SK-N-SH treated with all-trans-retinoic acid at 6 μM for 48 hours (cell line): ENCODE measurements around the gene GPR26.

Experiments
- ATAC-seq: fragments of 200-7000 bp; cut with Tn5 transposase; 3 replicates; pipeline ENCODE4 v1.9.1; 2020; ENCODE audit warnings: mild to moderate bottlenecking, moderate library complexity
- ARNTL ChIP-seq: fragments of 450-650 bp; formaldehyde crosslinking; IDR thresholded peaks from 2 replicates; pipeline ENCODE4 v1.5.0; 2020; ENCODE audit warnings: low read depth, mild to moderate bottlenecking, moderate library complexity, borderline replicate concordance
- BACH2 ChIP-seq: fragments of 250-450 bp; sonication (Bioruptor Pico); IDR thresholded peaks from 2 replicates; pipeline ENCODE4 v1.9.0; 2021; ENCODE audit warnings: mild to moderate bottlenecking, borderline replicate concordance
- CSDC2 ChIP-seq: fragments of 250-450 bp; sonication (Bioruptor Pico); IDR thresholded peaks from 2 replicates; pipeline ENCODE4 v1.5.0; 2020; ENCODE audit warnings: mild to moderate bottlenecking, moderate library complexity
- ESRRG ChIP-seq: fragments of 250-450 bp; sonication (Bioruptor Pico); IDR thresholded peaks from 2 replicates; pipeline ENCODE4 v1.6.1; 2021; ENCODE audit warnings: mild to moderate bottlenecking
- GLIS3 ChIP-seq: fragments of 250-450 bp; sonication (Bioruptor Pico); IDR thresholded peaks from 2 replicates; pipeline ENCODE4 v1.5.0; 2020; ENCODE audit warnings: mild to moderate bottlenecking, moderate library complexity
- ISL1 ChIP-seq: fragments of 250-450 bp; sonication (Bioruptor Pico); IDR thresholded peaks from 2 replicates; pipeline ENCODE4 v2.1.2; 2022; ENCODE audit warnings: mild to moderate bottlenecking, moderate library complexity
- OSR1 ChIP-seq: fragments of 250-450 bp; sonication (Bioruptor Pico); IDR thresholded peaks from 2 replicates; pipeline ENCODE4 v1.8.0; 2022; ENCODE audit warnings: moderate library complexity, mild to moderate bottlenecking, inconsistent platforms
- PPARA ChIP-seq: fragments of 250-450 bp; sonication (Bioruptor Pico); IDR thresholded peaks from 2 replicates; pipeline ENCODE4 v1.5.0; 2020; ENCODE audit warnings: mild to moderate bottlenecking, borderline replicate concordance
- RARB ChIP-seq: fragments of 250-450 bp; sonication (Bioruptor Pico); IDR thresholded peaks from 2 replicates; pipeline ENCODE4 v1.8.0; 2021; ENCODE audit warnings: mild to moderate bottlenecking, moderate library complexity
- SNAI2 ChIP-seq: fragments of 250-450 bp; sonication (Bioruptor Pico); IDR thresholded peaks from 2 replicates; pipeline ENCODE4 v1.5.0; 2020; ENCODE audit warnings: mild to moderate bottlenecking, moderate library complexity
- TCF4 ChIP-seq: fragments of 250-450 bp; sonication (Bioruptor Pico); IDR thresholded peaks from 2 replicates; pipeline ENCODE4 v1.8.0; 2021; ENCODE audit warnings: mild to moderate bottlenecking, moderate library complexity, borderline replicate concordance
- TOX ChIP-seq: fragments of 250-450 bp; sonication (Bioruptor Pico); IDR thresholded peaks from 2 replicates; pipeline ENCODE4 v1.8.0; 2021; ENCODE audit warnings: mild to moderate bottlenecking, moderate library complexity, borderline replicate concordance
- ZC3H10 ChIP-seq: fragments of 250-450 bp; sonication (Bioruptor Pico); IDR thresholded peaks from 2 replicates; pipeline ENCODE4 v1.5.1; 2021; ENCODE audit warnings: mild to moderate bottlenecking, moderate library complexity
- ZFP3 ChIP-seq: fragments of 250-450 bp; sonication (Bioruptor Pico); IDR thresholded peaks from 2 replicates; pipeline ENCODE4 v1.5.0; 2020; ENCODE audit warnings: mild to moderate bottlenecking, moderate library complexity
- ZFP30 ChIP-seq: fragments of 450-650 bp; formaldehyde crosslinking; IDR thresholded peaks from 2 replicates; pipeline ENCODE4 v1.5.0; 2022; ENCODE audit warnings: mild to moderate bottlenecking, moderate library complexity
- ZNF565 ChIP-seq: fragments of 450-650 bp; formaldehyde crosslinking; conservative IDR thresholded peaks from 2 replicates; pipeline ENCODE4 v1.5.0; 2020; ENCODE audit warnings: low read depth, mild to moderate bottlenecking, moderate library complexity
- ZNF70 ChIP-seq: fragments of 450-650 bp; formaldehyde crosslinking; IDR thresholded peaks from 2 replicates; pipeline ENCODE4 v1.5.0; 2020; ENCODE audit warnings: mild to moderate bottlenecking, moderate library complexity
- ZNF8 ChIP-seq: fragments of 450-650 bp; formaldehyde crosslinking; IDR thresholded peaks from 2 replicates; pipeline ENCODE4 v1.5.0; 2020; ENCODE audit warnings: mild to moderate bottlenecking, moderate library complexity
- TF ChIP-seq, protein P1 (sequence below): fragments of 250-450 bp; sonication (Bioruptor Pico); IDR thresholded peaks from 2 replicates; pipeline ENCODE4 v1.8.0; 2021; ENCODE audit warnings: low read depth, mild to moderate bottlenecking, moderate library complexity, borderline replicate concordance
- TF ChIP-seq, protein P2 (sequence below): fragments of 250-450 bp; sonication (Bioruptor Pico); IDR thresholded peaks from 2 replicates; pipeline ENCODE4 v1.8.0; 2020; ENCODE audit warnings: mild to moderate bottlenecking, moderate library complexity, borderline replicate concordance
- TF ChIP-seq, protein P3 (sequence below): fragments of 250-450 bp; sonication (Bioruptor Pico); IDR thresholded peaks from 2 replicates; pipeline ENCODE4 v1.5.1; 2021; ENCODE audit warnings: mild to moderate bottlenecking, moderate library complexity
- TF ChIP-seq, protein P4 (sequence below): fragments of 250-450 bp; sonication (Bioruptor Pico); IDR thresholded peaks from 2 replicates; pipeline ENCODE4 v1.5.0; 2020; ENCODE audit warnings: mild to moderate bottlenecking, moderate library complexity
- TF ChIP-seq, protein P5 (sequence below): fragments of 250-450 bp; sonication (Bioruptor Pico); IDR thresholded peaks from 2 replicates; pipeline ENCODE4 v1.5.1; 2020; ENCODE audit warnings: low read depth, mild to moderate bottlenecking, moderate library complexity

GPR26 gene

DNA sequence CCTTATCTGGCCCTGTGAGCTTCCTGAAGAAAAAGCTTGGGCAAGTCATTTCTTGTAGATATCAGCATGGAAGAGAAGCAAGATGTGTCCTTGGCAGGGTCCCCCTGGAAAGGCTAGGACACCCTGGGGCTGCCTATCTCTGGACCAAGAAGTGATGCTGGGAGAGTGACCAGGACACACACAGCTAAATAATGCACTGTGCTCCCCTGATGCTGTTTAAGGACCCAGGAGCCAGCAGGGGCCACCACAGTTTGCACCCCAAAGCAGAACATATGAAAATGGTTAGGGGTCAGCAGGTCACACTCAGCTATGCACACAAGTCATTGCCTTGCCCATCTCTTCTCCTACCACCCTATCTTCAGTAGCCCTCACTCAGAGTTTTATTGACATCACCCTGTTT is 47.9 kb upstream of the GPR26 start (continued):
- TF ChIP-seq ARNTL (CRISPR knock-in tag) (no peak), ZNF565 (CRISPR knock-in tag) (no peak), RARB (CRISPR knock-in tag) (no peak), ESRRG (CRISPR knock-in tag) (no peak), ZC3H10 (CRISPR knock-in tag) (no peak)
- TF ChIP-seq, all 23 proteins: peak for 0

DNA sequence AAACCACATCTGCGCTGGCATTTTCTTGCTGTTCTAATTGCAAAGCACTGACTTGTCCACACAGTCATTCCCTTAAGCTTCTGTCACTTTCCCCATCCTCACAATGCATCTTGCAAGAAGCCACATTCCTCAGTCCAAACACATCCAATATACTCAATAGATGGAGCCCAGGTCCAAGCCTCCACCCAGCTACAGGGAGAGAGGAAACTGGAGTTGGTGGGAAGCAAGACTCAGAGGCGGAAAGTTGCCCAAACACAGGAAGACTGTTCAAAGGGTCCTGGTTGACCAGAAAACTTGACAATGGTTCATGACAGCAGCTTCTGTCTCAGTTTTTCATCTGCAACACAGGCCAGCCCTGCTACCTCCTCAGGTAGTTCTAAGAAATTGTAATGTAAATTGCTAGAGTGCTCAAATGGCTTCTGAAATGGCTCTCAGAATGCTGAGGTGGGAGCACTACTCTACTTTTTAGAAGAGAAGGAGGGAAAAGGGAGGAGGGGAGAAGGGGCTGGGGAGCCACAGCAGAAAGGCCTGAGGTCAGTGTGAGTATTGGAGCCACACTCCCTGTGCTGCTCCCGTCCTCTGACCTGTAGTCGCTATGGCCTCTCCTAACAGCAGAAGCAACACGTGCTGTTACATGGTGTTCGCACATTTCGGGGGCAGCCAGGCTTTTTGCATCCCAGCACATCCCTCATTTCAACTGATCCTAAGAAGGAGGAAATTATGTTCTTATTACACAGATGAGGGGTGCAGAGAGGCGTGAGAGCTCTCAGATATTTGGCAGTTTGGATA is 46.9 kb upstream of the GPR26 start:
- no peak for TF ChIP-seq ZNF8 (CRISPR knock-in tag)
- TF ChIP-seq ZC3H10 (CRISPR knock-in tag): no peak
- TF ChIP-seq, protein P1, sequence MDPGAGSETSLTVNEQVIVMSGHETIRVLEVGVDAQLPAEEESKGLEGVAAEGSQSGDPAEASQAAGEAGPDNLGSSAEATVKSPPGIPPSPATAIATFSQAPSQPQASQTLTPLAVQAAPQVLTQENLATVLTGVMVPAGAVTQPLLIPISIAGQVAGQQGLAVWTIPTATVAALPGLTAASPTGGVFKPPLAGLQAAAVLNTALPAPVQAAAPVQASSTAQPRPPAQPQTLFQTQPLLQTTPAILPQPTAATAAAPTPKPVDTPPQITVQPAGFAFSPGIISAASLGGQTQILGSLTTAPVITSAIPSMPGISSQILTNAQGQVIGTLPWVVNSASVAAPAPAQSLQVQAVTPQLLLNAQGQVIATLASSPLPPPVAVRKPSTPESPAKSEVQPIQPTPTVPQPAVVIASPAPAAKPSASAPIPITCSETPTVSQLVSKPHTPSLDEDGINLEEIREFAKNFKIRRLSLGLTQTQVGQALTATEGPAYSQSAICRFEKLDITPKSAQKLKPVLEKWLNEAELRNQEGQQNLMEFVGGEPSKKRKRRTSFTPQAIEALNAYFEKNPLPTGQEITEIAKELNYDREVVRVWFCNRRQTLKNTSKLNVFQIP (CRISPR knock-in tag): no peak
- TF ChIP-seq ARNTL (CRISPR knock-in tag): no peak
- TF ChIP-seq, all 23 proteins: peak for 0
- ATAC-seq: no peak

DNA sequence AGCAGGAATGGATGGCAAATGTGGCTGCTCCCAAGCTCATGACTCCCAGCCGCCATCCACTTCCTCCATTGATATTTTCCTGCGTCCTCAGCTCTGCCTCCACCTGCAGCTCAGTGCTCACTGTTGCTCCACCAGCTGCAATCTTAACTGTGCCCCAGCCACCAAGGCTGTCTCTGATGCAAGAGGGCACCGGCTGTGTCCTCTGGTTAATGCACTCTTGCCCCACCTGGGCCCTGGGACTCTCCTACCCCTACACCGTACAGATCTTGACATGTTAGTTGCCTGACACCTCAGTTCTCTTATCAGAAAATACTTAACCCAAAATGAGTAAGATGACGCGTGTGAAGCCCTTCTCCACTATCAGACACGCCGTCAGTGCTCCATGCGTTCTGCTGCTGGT is 45.5 kb upstream of the GPR26 start:
- ATAC-seq: no peak
- TF ChIP-seq TOX (no peak), ESRRG (CRISPR knock-in tag) (no peak), ZNF565 (CRISPR knock-in tag) (no peak), ZNF8 (CRISPR knock-in tag) (no peak), PPARA (CRISPR knock-in tag) (no peak), ISL1 (CRISPR knock-in tag) (no peak), TCF4 (CRISPR knock-in tag) (no peak), ZFP3 (no peak), CSDC2 (CRISPR knock-in tag) (no peak), RARB (CRISPR knock-in tag) (no peak), ZNF70 (no peak), OSR1 (CRISPR knock-in tag) (no peak), SNAI2 (CRISPR knock-in tag) (no peak), BACH2 (CRISPR knock-in tag) (no peak)
- TF ChIP-seq, protein P1 (CRISPR knock-in tag): no peak
- TF ChIP-seq, protein P2, sequence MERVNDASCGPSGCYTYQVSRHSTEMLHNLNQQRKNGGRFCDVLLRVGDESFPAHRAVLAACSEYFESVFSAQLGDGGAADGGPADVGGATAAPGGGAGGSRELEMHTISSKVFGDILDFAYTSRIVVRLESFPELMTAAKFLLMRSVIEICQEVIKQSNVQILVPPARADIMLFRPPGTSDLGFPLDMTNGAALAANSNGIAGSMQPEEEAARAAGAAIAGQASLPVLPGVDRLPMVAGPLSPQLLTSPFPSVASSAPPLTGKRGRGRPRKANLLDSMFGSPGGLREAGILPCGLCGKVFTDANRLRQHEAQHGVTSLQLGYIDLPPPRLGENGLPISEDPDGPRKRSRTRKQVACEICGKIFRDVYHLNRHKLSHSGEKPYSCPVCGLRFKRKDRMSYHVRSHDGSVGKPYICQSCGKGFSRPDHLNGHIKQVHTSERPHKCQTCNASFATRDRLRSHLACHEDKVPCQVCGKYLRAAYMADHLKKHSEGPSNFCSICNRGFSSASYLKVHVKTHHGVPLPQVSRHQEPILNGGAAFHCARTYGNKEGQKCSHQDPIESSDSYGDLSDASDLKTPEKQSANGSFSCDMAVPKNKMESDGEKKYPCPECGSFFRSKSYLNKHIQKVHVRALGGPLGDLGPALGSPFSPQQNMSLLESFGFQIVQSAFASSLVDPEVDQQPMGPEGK (CRISPR knock-in tag): no peak
- TF ChIP-seq, protein P3, sequence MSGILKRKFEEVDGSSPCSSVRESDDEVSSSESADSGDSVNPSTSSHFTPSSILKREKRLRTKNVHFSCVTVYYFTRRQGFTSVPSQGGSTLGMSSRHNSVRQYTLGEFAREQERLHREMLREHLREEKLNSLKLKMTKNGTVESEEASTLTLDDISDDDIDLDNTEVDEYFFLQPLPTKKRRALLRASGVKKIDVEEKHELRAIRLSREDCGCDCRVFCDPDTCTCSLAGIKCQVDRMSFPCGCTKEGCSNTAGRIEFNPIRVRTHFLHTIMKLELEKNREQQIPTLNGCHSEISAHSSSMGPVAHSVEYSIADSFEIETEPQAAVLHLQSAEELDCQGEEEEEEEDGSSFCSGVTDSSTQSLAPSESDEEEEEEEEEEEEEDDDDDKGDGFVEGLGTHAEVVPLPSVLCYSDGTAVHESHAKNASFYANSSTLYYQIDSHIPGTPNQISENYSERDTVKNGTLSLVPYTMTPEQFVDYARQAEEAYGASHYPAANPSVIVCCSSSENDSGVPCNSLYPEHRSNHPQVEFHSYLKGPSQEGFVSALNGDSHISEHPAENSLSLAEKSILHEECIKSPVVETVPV: no peak
- TF ChIP-seq, all 23 proteins: peak for 0

DNA sequence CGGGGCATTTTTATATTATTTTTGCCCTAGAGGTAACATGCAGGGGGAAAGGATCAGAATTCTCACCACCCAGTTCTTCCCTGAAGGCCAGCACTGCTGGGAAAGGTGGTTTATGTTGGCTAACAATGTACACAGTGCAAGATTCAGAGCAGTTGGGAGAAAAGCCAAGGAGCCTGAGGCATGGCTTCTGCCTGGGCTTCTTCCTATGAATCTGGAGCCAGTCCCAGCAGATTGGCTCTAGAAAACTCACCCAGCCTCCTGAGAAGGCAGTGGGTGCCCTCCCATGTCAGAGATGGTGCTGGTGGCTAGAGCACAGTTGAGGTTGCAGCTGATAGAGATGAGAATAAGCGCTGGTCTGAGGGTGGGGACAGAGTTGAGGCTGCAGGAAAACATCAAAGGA is 44.7 kb upstream of the GPR26 start:
- no peak for ATAC-seq
- no peak for TF ChIP-seq GLIS3 (CRISPR knock-in tag)
- TF ChIP-seq ZNF565 (CRISPR knock-in tag): no peak
- TF ChIP-seq ZNF70: no peak
- no peak for TF ChIP-seq ISL1 (CRISPR knock-in tag)
- TF ChIP-seq, protein P4, sequence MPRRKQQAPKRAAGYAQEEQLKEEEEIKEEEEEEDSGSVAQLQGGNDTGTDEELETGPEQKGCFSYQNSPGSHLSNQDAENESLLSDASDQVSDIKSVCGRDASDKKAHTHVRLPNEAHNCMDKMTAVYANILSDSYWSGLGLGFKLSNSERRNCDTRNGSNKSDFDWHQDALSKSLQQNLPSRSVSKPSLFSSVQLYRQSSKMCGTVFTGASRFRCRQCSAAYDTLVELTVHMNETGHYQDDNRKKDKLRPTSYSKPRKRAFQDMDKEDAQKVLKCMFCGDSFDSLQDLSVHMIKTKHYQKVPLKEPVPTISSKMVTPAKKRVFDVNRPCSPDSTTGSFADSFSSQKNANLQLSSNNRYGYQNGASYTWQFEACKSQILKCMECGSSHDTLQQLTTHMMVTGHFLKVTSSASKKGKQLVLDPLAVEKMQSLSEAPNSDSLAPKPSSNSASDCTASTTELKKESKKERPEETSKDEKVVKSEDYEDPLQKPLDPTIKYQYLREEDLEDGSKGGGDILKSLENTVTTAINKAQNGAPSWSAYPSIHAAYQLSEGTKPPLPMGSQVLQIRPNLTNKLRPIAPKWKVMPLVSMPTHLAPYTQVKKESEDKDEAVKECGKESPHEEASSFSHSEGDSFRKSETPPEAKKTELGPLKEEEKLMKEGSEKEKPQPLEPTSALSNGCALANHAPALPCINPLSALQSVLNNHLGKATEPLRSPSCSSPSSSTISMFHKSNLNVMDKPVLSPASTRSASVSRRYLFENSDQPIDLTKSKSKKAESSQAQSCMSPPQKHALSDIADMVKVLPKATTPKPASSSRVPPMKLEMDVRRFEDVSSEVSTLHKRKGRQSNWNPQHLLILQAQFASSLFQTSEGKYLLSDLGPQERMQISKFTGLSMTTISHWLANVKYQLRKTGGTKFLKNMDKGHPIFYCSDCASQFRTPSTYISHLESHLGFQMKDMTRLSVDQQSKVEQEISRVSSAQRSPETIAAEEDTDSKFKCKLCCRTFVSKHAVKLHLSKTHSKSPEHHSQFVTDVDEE: no peak
- TF ChIP-seq ARNTL (CRISPR knock-in tag): no peak
- TF ChIP-seq ZFP30: no peak
- no peak for TF ChIP-seq RARB (CRISPR knock-in tag)
- TF ChIP-seq ESRRG (CRISPR knock-in tag): no peak
- no peak for TF ChIP-seq TOX
- TF ChIP-seq, protein P5, sequence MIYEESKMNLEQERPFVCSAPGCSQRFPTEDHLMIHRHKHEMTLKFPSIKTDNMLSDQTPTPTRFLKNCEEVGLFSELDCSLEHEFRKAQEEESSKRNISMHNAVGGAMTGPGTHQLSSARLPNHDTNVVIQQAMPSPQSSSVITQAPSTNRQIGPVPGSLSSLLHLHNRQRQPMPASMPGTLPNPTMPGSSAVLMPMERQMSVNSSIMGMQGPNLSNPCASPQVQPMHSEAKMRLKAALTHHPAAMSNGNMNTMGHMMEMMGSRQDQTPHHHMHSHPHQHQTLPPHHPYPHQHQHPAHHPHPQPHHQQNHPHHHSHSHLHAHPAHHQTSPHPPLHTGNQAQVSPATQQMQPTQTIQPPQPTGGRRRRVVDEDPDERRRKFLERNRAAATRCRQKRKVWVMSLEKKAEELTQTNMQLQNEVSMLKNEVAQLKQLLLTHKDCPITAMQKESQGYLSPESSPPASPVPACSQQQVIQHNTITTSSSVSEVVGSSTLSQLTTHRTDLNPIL (CRISPR knock-in tag): no peak
- TF ChIP-seq ZC3H10 (CRISPR knock-in tag): no peak
- no peak for TF ChIP-seq PPARA (CRISPR knock-in tag)
- TF ChIP-seq ZFP3: no peak
